K562 (cell line): ENCODE data around the gene MIDN. TPM values are rescaled to one million over a fixed set of nuclear protein-coding genes. Genes with fewer than 3 reads are reported as not detected.

ENCODE experiments used
- BDP1 ChIP-seq: IDR thresholded peaks from 3 replicates; pipeline ENCODE4 v1.6.1; 2011; ENCODE audit not compliant: insufficient read length, insufficient read depth
- BRF1 ChIP-seq: IDR thresholded peaks from 3 replicates; pipeline ENCODE4 v1.6.1; 2011; ENCODE audit warnings: borderline replicate concordance, mild to moderate bottlenecking; ENCODE audit not compliant: insufficient read length; ENCODE audit errors: extremely low read depth
- CBFA2T2 ChIP-seq: fragments of 450-650 bp; conservative IDR thresholded peaks from 2 replicates; pipeline ENCODE4 v1.6.1; 2017; ENCODE audit warnings: mild to moderate bottlenecking
- DMBX1 ChIP-seq: fragments of 250-450 bp; sonication (Bioruptor Pico); IDR thresholded peaks from 2 replicates; pipeline ENCODE4 v1.8.0; 2022; ENCODE audit warnings: inconsistent platforms, mild to moderate bottlenecking, moderate library complexity, borderline replicate concordance
- HDAC6 ChIP-seq: IDR thresholded peaks from 2 replicates; pipeline ENCODE4 v1.6.1; 2012; ENCODE audit warnings: low read depth, mild to moderate bottlenecking, control low read depth, inconsistent platforms, low read length, moderate library complexity
- NR4A1 ChIP-seq, 2 experiments: fragments of 250-450 bp in 1 of 2; fragments of 450-650 bp in 1 of 2; sonication (Bioruptor Pico) in 1 of 2; IDR thresholded peaks; 2 replicates each; pipeline versions ENCODE4 v1.4.0 to v1.6.1; 2016 to 2020; ENCODE audit warnings: mild to moderate bottlenecking in 2 of 2, missing compliant biosample characterization in 1 of 2, missing genetic modification characterization in 1 of 2, moderate library complexity in 1 of 2
- TCFL5 ChIP-seq: fragments of 250-450 bp; sonication (Bioruptor Pico); conservative IDR thresholded peaks from 2 replicates; pipeline ENCODE4 v1.6.1; 2021; ENCODE audit warnings: mild to moderate bottlenecking, moderate library complexity, matching md5 sums
- ZFX ChIP-seq: sonication (generic); formaldehyde crosslinking; IDR thresholded peaks from 2 replicates; pipeline ENCODE4 v1.8.0; 2022; ENCODE audit warnings: mild to moderate bottlenecking, missing genetic modification reagents, moderate library complexity
- ZNF318 ChIP-seq, 2 experiments: fragments of 450-650 bp; IDR thresholded peaks; 2 replicates each; pipeline ENCODE4 v1.6.1; 2016; ENCODE audit warnings: mild to moderate bottlenecking in 2 of 2, borderline replicate concordance in 1 of 2, low read depth in 1 of 2, moderate library complexity in 1 of 2
- ZNF609 ChIP-seq: sonication (generic); formaldehyde crosslinking; IDR thresholded peaks from 2 replicates; pipeline ENCODE4 v1.8.1; 2023; ENCODE audit warnings: missing genetic modification reagents, mild to moderate bottlenecking, borderline replicate concordance
- ZNF780A ChIP-seq: fragments of 250-450 bp; sonication (Bioruptor Pico); IDR thresholded peaks from 2 replicates; pipeline ENCODE4 v1.5.0; 2021; ENCODE audit warnings: mild to moderate bottlenecking
- polyA plus RNA-seq, 8 experiments: library from polyadenylated mRNA; depleted of rRNA in 4 of 8; stranded (reverse) in 5 of 8; unstranded in 3 of 8; fragments of >200 nt; fragmentation: Nextera tagmentation in 2 of 8; fragmentation: Illumina TruSeq in 1 of 8; extraction: Ambion mirVana in 2 of 8; extraction: Trizol in 1 of 8; gene quantifications; 2 replicates each; pipeline versions ENCODE4 v1.2.1 to v1.2.3, GENCODE V29; 2011 to 2014; ENCODE audit warnings: inconsistent platforms in 1 of 8, missing spikeins in 1 of 8
- total RNA-seq, 7 experiments: library from RNA; depleted of rRNA in 6 of 7; stranded (reverse); fragments of >200 nt in 6 of 7; fragmentation: Illumina TruSeq in 2 of 7; extraction: Trizol in 2 of 7; gene quantifications; 2 replicates each; pipeline versions ENCODE4 v1.2.1 to v1.2.3, GENCODE V29; 2011 to 2021; ENCODE audit warnings: low replicate concordance in 1 of 7

The MIDN gene
- total and polyA plus RNA-seq, 9 of the 15 experiments (the other 6 are each of a cell fraction or from before 2014, with no cell fraction given): 0.17 to 120 (median 10.1) TPM

GRCh38 chr19:1274852-1275259 lies 26.5 kb downstream of the MIDN start (continued):
- TF ChIP-seq BDP1 (no peak), ZNF780A (CRISPR knock-in tag) (peak; percentile 75; the same call in 1 of the 2 replicates), CBFA2T2 (no peak), ZNF318 (IDR thresholded peaks at IDR 0.05; ENCODE audit: borderline replicate concordance in 1 of 2, low read depth in 1 of 2) (no peak), ZFX (CRISPR knock-in tag) (peak; percentile 96; the same call in 1 of the 2 replicates), BRF1 (no peak), ZNF609 (CRISPR knock-in tag) (peak; percentile 17; the same call in 1 of the 2 replicates), DMBX1 (CRISPR knock-in tag) (no peak), HDAC6 (no peak), TCFL5 (CRISPR knock-in tag) (no peak), NR4A1 (CRISPR knock-in tag; IDR thresholded peaks at IDR 0.05) (no peak), NR4A1 (tag; IDR thresholded peaks at IDR 0.05) (no peak)
